SK-N-DZ (cell line): ENCODE results near the gene RNASE7.
A peak's percentile ranks its signal among the peaks of the same experiment; 100 is the strongest.

Source experiments
- DNase-seq: peaks from one replicate; pipeline ENCODE4 v3.0.0-alpha.2; 2015; ENCODE audit warnings: low spot score

Gene RNASE7

GRCh38 chr14:21086908-21087293 lies 44.7 kb downstream of the RNASE7 start:
- DNase-seq, result no peak

GRCh38 chr14:21087294-21088091 lies 45.3 kb downstream of the RNASE7 start:
- DNase-seq, result peak; percentile 60

- DNase-seq, result no peak
Observed at GRCh38 chr14:21088687-21089086, 46.5 kb downstream of the RNASE7 start.

- no peak for DNase-seq
Observed at GRCh38 chr14:21089271-21089670, 47.1 kb downstream of the RNASE7 start.

- no peak for DNase-seq
Observed at GRCh38 chr14:21089877-21090193, 47.7 kb downstream of the RNASE7 start.

- no peak for DNase-seq
Observed at GRCh38 chr14:21090194-21090939, 48.2 kb downstream of the RNASE7 start.

GRCh38 chr14:21090940-21091663 lies 48.9 kb downstream of the RNASE7 start:
- no peak for DNase-seq

- DNase-seq, result no peak
Observed at GRCh38 chr14:21091821-21092272, 49.7 kb downstream of the RNASE7 start.

- DNase-seq, result peak; percentile 69
Observed at GRCh38 chr14:21092273-21093011, 50.3 kb downstream of the RNASE7 start.

- no peak for DNase-seq
Observed at GRCh38 chr14:21093018-21093417, 50.9 kb downstream of the RNASE7 start.
